HG02981 (cell line): ENCODE measurements around the gene SLC3A2.
"Not testable (repeated sequence)": the region's sequence is repeated elsewhere in the genome, so short reads cannot be mapped to it uniquely, and the experiment has no call there.

Experiments used
- ATAC-seq: cut with Tn5 transposase; IDR thresholded peaks from one replicate; pipeline ENCODE4 v1.9.1; 2021; ENCODE audit warnings: mild to moderate bottlenecking, moderate library complexity; ENCODE audit not compliant: unreplicated experiment

The SLC3A2 gene

DNA sequence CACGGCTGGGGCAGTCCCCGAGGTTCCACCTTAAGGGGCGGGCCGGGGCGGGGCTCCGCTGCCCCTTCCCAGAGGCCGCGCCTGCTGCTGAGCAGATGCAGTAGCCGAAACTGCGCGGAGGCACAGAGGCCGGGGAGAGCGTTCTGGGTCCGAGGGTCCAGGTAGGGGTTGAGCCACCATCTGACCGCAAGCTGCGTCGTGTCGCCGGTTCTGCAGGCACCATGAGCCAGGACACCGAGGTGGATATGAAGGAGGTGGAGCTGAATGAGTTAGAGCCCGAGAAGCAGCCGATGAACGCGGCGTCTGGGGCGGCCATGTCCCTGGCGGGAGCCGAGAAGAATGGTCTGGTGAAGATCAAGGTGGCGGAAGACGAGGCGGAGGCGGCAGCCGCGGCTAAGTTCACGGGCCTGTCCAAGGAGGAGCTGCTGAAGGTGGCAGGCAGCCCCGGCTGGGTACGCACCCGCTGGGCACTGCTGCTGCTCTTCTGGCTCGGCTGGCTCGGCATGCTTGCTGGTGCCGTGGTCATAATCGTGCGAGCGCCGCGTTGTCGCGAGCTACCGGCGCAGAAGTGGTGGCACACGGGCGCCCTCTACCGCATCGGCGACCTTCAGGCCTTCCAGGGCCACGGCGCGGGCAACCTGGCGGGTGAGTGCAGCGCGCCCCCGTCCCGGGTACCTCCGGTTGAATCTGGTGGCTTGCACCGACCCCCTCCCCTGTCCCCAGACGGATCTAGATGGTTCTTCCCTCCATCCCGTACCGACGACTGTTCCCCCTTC is at the start of gene SLC3A2:
TSS of gene SLC3A2 (plus strand) at position 94 of the 776 bp plus-strand sequence. CDS start at position 222, 128 bp downstream.
- peak; percentile 65 for ATAC-seq

DNA sequence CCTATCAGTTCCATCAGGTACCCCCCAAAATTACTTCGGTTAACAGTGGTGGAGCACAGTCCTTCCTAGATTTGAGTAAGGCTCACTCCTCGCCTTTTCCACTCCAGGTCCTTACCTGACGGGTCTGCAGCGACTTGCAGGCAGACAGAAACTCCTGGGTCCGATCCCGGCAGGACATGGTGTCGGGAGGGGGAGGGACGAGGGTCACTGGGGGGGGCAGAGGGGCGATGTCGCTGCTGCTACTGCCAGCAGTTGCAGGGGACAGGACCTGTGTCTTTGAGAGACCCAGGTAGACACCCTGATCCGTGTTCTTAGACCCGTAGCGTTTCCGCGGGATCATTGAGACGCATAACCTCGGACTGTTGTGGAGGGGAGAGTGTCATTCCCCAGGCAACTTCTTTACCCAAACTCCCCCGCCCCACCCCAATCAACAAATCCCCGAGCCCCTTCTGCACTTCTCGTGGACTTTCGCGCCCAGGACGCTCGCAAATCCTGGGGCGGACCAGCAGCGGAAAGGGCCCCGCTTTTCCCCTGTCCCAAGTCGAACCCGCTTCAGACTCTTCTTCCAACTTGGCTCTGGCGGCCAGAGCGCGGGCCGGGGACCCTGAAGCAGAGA is 49.7 kb upstream of the SLC3A2 start:
- peak; percentile 7 for ATAC-seq

DNA sequence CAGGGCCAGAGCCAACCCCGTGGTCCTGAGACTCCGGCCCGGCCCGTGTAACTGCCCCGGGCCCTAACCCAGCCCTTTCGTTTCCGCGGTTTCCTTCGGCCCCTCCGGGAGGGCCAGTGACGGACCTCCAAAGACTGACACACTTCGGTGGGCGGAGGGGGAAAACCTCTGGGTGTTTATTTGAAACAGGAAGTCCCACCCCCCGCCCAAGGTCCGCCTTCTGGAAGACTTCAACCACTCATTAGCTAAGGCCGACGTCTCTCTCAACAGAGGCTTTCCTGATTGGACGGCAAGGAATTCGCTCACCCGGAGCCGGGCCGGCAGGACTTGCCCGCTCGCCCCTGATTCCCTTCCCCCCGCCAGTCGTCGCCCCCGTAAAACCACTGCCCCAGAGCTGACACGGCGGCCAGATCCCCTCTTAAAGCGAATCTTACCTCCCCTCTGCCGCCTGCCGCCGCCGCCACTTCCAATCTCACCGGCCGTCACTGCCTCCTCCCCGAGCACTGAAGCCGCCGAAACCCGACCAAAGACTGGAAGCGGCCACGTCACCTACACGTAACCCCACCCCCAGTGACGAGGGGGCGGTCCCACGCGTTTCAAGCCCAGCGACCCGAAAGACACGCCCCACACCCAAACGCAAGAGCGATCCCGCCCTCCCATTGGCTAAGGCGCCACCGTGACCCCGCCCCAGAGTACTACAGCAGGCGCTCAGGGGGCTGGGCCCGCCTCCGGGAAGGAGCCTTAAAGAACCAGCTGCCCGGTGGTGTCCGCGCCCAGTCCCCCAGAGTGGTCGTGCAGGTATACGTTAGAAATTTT is 49.0 kb upstream of the SLC3A2 start, which contains the start of gene STX5:
TSS of gene STX5 (minus strand) at position 532 of the 816 bp plus-strand sequence. CDS start 808 bp downstream, outside the sequence.
- ATAC-seq = peak; percentile 83

DNA sequence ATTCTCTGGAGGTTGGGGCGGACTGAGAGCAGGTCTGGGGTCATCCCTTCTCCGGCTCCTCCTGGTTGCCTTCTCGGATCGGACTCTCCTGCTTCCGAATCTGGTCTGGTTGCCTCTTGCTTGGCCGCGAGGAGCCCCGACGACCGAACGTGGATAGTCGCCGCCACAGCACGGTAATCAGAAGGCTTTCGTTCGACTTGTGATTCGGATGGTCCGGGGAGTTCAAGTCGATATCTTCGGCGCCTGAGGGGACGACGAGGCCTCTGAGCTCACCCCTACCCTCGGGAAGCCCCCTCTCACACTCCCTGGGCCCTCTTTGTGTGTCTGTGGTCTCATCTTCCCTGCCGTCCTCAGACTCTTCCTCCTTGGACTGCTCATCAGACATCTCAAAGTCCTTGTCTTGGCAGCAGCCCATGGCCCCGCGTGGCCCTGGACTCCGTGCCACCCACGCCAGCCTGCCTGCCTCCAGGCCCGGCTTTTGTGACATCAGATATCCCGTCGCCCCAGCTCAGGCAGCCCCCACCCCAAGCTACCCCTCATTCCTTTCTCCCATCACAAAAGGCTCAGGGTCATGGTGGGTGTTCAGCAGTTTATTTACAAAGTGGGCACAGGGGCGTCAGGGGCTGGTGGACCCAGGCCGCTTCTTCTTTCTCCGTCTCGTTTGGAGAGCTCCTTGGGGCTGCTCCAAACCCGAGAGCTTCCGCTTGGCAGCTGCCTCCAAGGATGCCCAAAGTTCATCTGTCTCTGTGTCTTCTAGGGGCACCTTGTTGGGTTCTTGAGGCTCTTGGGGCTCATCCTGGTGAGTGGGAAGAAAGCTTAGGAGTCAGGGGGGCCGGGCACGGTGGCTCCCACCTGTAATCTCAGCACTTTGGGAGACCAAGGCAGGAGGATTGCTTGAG is 48.1 kb upstream of the SLC3A2 start, which contains the start of gene TEX54:
TSS of gene TEX54 (minus strand) at position 506 of the 899 bp plus-strand sequence.
- peak; percentile 7 for ATAC-seq

DNA sequence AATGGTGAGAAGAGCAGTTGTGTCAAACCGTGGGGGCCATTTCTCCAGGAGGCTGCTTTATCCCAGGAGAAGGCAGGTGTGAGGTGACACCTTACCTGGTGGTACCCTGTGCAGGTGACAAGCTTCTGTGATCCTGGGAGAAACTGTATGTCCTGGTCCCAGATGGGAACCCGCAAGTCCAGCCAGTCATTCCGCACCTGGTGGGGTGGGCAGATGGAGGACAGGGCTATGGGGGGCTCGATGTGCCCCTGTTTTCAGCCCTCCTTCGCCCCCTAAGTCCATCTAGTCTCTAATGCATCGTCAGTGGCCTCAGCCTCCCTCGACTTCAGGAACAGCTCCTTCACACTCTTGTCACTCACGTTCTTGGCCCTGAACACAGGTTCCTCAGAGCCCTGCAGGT is 45.4 kb upstream of the SLC3A2 start:
- no peak for ATAC-seq

DNA sequence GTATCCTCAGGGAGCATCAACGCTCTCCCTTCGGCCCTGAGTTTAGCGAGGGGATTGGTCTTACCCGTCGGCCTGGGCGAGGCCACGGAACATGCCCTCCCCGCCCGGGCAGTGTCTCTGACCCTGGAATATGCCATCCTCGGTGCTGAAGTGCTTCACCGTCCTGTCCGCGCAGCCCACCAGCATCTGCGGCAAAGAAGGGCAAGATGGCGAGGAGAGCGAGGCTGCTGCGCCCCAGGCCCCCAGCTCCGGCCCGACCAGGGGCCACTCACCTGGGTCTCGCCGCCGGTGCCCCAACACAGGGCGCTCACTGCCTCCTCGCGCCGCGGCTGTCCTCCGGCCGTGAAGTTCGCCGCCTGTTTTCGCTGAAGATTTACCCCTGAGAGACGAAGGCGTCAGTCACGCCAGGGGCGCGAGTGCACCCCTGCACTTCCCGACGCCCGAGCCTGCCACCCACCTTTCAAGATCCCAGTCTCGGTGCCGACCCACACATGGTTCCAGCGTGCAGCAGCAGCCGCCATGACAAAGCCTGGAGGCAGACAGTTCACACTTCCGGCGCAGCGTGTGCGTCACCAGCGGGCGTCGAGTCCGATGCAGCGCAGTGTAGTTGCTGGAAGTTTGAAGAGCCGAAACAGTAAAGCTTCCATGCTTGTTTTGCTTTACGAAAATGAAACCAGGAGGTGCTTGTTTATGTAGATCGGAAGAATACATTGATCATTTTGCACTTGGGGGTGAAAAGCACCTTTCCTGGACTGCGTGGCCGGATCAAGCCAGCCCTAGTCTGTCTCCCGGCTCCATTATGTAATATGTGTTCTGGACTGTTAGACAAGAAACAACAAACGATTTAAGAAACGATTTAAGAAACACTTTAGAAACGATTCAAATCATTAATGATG is 41.4 kb upstream of the SLC3A2 start, which contains the start of gene WDR74:
TSS of gene WDR74 (minus strand) at position 541 of the 896 bp plus-strand sequence. CDS start at position 521, 20 bp downstream.
- ATAC-seq = peak; percentile 40

DNA sequence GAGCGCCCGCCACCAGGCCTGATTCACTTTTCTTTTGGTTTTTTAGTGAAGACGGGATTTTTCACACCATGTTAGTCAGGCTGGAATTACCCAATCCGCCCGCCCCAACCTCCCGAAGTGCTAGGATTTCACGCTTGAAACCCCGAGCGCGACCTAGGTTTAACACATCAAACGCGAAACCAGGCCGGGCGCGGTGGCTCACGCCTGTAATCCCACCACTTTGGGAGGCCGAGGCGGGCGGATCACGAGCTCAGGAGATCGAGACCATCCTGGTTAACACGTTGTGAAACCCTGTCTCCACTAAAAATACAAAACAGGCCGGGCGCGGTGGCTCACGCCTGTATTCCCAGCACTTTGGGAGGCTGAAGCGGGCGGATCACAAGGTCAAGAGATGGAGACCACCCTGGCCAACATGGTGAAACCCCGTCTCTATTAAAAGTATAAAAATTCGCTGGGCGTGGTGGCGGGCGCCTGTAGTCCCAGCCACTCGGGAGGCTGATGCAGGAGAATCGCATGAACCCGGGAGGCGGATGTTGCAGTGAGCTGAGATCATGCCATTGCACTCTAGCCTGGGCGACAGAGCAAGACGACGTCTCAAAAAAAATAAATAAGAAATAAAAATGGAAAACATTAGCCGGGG is 39.9 kb upstream of the SLC3A2 start:
- ATAC-seq = not testable (repeated sequence)

DNA sequence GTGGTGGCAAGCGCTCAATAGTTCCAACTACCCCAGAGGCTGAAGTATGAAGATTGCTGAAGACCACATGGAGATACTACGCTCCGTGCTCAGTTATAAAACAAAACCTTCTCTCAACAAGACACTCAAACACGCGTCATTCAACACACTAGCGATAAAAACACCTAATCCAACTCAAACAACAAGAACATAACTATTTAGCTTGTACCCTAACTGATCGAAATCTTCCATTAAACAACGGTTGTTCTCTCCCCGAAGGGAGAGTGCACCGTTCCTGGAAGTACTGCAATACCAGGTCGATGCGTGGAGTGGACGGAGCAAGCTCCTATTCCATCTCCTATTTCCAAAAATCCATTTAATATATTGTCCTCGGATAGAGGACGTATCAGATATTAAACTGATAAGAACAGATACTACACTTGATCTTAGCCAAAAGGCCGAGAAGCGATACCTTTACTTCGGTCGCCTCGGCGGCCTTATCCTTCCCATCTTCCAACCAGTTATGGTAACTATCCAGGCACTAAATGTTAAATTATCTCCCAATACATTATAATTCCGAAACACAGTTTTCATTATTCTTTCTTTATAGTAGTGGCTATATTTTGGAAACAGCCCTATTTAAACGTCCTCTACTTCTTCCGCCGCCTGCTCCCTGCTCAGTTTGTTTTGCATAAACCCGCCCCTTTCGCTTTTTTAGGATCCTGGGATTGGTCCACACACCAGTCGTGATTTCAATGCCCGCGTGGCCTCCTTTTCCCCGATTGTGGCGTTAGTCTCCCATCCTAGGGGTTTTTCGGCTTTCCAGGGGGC is 39.1 kb upstream of the SLC3A2 start:
- peak; percentile 52 for ATAC-seq

DNA sequence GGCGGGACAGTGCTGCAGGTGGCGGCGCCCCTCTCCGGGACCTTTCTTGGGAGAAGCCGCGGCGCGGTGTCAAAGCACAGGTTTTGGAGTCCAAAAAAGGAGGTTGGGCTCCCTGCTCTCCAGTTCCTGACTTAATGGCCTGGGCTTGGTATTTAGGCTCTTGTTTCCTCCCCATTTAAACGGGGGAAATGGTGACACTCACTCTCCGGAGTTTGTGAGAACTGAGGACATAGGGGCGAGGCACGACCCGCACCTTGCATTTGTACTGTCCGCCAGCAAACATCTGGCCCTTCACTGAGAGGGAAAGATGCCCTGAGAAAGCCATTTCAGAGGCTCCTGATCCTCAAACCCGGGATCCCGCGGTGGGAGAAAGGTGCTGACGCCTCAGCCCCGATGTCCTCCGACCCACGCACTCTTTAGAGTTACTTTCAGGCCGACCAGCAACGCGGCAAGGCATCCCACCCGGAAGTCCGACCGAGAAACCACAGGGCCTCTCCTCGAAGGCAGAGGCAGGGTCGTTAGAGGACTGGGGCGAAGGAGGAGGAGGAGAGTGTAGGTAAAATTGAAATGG is 38.4 kb upstream of the SLC3A2 start:
- no peak for ATAC-seq

DNA sequence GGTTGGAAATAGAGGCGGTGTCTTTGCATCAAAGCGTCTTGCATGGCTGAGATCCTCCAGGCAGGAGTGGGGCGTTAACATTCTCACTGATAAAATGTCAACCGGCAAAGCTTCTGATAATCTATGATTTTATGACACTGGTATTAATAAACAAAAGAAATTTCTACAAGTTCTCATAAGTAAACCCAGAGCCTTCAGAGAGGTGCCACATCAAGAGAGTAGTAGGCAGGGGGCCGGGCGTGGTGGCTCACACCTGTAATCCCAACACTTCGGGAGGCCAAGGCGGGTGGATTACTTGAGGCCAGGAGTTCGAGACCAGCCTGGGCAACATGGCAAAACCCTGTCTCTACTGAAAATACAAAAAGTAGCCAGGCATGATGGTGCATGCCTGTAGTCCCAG is 37.8 kb upstream of the SLC3A2 start:
- not testable (repeated sequence) for ATAC-seq

DNA sequence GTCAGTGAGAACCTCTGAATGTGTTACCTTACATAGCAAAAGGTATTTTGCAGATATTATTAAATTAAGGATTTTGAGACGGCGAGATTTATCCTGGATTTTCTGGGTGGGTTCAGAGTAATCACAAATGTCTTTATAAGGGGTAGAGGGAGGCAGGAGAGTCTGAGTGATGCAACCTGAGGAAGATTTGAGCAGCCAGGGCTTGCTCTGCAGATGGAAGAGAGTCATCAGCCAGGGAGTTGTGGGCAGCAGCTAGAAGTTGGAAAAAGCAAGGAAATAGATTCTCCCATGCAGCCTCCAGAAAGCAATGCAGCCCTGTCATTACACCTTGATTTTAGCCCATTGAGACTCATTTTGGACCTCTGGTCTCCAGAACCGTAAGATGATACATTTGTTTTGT is 37.2 kb upstream of the SLC3A2 start:
- ATAC-seq = no peak

DNA sequence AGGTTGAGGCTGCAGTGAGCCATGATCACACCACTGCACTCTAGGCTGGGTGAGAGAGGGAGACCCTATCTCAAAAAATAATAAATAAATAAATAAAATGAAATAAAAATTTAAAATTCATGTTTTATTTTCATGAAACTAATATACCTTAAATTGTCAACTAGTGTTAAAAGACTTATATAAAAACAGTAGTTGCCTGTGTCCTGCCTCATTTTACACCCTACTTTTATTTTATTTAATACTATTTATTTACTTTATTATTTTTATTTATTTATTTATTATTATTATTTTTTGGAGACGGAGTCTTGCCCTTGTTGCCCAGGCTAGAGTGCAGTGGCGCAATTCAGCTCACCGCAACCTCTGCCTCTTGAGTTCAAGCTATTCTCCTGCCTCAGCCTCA is 36.5 kb upstream of the SLC3A2 start:
- ATAC-seq = no peak

DNA sequence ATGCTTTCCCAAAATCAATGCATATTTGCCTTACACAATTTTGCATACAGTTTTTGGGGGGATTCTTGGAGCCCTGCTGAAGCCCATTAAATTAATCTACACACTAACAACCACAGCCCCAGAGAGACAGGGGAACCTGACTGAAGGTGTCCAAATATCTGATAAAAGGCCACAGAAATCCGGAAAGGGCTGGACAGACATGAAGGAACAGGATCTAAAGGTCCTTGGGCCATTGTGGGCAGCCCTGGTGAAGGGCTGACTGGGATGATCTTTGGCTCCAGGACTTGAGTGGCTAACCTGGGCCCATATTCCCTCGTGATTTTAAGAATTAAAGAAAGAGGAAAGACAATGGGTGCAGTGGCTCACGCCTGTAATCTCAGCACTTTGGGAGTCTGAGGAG is 34.5 kb upstream of the SLC3A2 start:
- ATAC-seq = no peak

DNA sequence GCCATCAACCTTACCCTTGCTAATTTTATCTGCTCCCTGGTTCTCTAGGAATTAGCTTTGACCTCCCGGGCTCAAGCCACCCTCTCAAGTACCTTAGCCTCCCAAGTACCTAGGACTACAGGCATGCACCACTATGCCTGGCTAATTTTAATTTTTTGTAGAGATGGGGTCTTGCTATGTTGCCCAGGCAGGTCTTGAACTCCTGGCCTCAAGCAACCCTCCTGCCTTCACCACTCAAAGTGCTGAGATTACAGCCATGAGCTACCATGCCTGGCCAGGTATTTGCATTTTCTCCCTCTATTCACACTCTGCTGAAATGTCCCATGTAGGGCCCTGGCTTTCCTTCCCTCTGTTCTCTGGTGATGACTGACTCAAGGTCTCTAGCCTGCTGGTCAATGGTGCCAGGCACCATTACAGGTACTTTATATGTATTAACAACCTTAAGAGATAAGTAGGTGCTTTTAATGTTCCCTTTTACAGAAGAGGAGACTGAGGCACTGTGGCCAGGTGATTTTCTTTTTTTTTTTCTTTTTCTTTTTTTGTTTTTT is 32.9 kb upstream of the SLC3A2 start:
- ATAC-seq = no peak

DNA sequence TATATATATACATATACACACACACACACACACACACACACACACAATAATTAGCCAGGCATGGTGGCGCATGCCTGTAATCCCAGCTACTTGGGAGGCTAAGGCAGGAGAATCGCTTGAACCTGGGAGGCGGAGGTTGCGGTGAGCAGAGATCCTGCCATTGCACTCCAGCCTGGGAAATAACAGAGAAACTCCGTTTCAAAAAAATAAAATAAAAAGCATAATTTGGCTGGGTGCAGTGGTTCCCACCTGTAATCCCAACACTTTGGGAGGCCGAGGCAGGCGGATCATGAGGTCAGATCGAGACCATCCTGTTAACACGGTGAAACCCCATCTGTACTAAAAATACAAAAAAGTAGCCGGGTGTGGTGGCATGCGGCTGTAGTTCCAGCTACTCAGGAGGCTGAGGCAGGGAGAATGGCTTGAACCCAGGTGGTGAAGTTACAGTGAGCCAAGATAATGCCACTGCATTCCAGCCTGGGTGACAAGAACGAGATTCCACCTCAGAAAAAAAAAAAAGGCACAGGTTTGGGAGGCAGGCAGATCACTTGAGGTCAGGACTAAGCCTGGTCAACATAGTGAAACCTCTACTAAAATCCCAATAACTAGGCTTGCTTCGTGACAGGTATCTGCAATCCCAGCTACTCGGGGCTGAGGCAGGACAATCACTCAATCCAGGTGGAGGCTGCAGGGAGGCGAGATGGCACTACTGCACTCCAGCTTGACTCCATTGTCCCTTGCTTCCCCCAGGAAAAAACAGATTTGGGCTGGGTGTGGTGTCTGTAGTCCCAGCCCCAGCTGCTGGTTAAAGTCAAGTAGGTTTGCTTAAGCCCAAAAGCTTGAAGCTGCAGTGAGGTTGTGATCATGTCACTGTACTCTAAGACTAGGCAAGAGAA is 29.5 kb upstream of the SLC3A2 start:
- no peak for ATAC-seq

DNA sequence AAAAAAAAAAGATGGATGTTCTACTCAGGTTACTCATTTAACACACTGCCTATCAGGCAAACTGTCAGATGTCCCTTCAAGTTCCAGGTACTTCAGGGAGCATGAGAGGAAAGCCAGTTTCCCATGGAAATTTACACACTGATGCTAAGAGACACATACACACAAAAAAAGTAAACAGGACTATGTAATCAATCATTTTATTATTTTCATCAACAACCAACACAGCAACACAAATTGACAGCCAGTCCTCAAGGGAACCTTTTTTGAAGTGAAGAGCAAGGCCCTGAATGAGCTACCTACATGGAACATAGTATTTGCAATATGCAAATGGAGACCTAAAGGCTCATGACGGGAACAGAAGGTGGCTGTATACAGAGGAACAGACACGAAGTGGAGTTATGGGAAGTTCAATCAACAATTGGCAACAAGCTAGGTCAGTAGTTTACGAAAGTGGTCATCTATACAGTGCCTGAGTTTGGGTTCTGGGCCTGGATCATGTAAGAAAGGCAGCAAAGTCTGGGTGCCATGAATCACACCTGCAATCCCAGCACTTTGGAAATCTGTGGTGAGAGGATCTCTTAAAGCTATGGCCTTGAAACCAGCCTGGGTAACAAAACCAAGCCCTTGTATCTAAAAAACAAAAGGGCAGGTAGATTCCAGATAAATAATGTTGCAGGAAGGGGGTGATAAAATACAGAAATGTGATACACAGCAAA is 28.7 kb upstream of the SLC3A2 start:
- no peak for ATAC-seq
